Brain microvascular endothelial cell (primary cell): ENCODE measurements around the gene SP100.
A peak's percentile ranks its signal among the peaks of the same experiment; 100 is the strongest.

Source experiments
- DNase-seq: peaks from one replicate; pipeline ENCODE4 v3.0.0-alpha.2; 2020
- H3K27ac ChIP-seq: fragments of 250-450 bp; sonication (Bioruptor Pico); 2 replicates; pipeline ENCODE4 v1.5.1; 2020; ENCODE audit warnings: mild to moderate bottlenecking, moderate library complexity
- H3K27me3 ChIP-seq: fragments of 250-450 bp; sonication (Bioruptor Pico); replicated peaks from 2 replicates; pipeline ENCODE4 v1.5.1; 2020; ENCODE audit warnings: mild to moderate bottlenecking
- H3K36me3 ChIP-seq: fragments of 250-450 bp; sonication (Bioruptor Pico); replicated peaks from 2 replicates; pipeline ENCODE4 v1.5.1; 2020; ENCODE audit warnings: mild to moderate bottlenecking
- H3K4me3 ChIP-seq: 2 replicates; pipeline ENCODE4 v1.5.1; 2011; ENCODE audit warnings: low read depth, mild to moderate bottlenecking, control low read depth, low read length, moderate library complexity
- CTCF ChIP-seq: IDR thresholded peaks from 2 replicates; pipeline ENCODE4 v1.5.1; 2011; ENCODE audit warnings: low read depth, mild to moderate bottlenecking, moderate library complexity, low read length, control low read depth, inconsistent platforms; ENCODE audit errors: missing control alignments
- in situ Hi-C: cut with HindIII; loops from 2 replicates; pipeline ENCODE4 v1.10.0; 2017; ENCODE audit warnings: low sequenced_read_pairs, low pct_ligation_motif_present

The SP100 gene

GRCh38 chr2:230520061-230520874 lies 104.3 kb downstream of the SP100 start:
- in situ Hi-C loops = no loop called here
- H3K27me3 ChIP-seq = no peaks in the 10 kb centered on the region
- DNase-seq = no peak
- H3K27ac ChIP-seq = peak overlapping the region; percentile 36
- H3K4me3 ChIP-seq = no peak overlapping the region
- no peaks in the 10 kb centered on the region for H3K36me3 ChIP-seq
- TF ChIP-seq CTCF = no peak

GRCh38 chr2:230520875-230521155 lies 104.8 kb downstream of the SP100 start:
- H3K27me3 ChIP-seq = no peaks in the 10 kb centered on the region
- H3K27ac ChIP-seq = peak overlapping the region; percentile 18
- TF ChIP-seq CTCF = no peak
- H3K36me3 ChIP-seq = peaks cover 2% of the 10 kb centered on the region
- peak; percentile 83 for DNase-seq
- H3K4me3 ChIP-seq = no peak overlapping the region
- in situ Hi-C loops = no loop called here

- no peak for TF ChIP-seq CTCF
- H3K36me3 ChIP-seq = peaks cover 2% of the 10 kb centered on the region
Measured at GRCh38 chr2:230521386-230521785, 105.4 kb downstream of the SP100 start.

GRCh38 chr2:230525682-230526081 lies 109.7 kb downstream of the SP100 start:
- no peak overlapping the region for H3K4me3 ChIP-seq
- H3K27me3 ChIP-seq = no peaks in the 10 kb centered on the region
- H3K36me3 ChIP-seq = peaks cover 2% of the 10 kb centered on the region
- no peak for DNase-seq
- no peak overlapping the region for H3K27ac ChIP-seq
- no peak for TF ChIP-seq CTCF
- in situ Hi-C loops = no loop called here

More at GRCh38 chr2:230521386-230521785, 105.4 kb downstream of the SP100 start:
- in situ Hi-C loops = no loop called here
- peak overlapping the region; percentile 18 for H3K27ac ChIP-seq
- H3K27me3 ChIP-seq = no peaks in the 10 kb centered on the region
- no peak overlapping the region for H3K4me3 ChIP-seq
- no peak for DNase-seq

- in situ Hi-C loops = no loop called here
- no peak for TF ChIP-seq CTCF
Measured at GRCh38 chr2:230537531-230537976, 121.6 kb downstream of the SP100 start.

GRCh38 chr2:230540332-230540731 lies 124.3 kb downstream of the SP100 start:
- no peaks in the 10 kb centered on the region for H3K27me3 ChIP-seq
- no peak for DNase-seq
- in situ Hi-C loops = no loop called here
- no peaks in the 10 kb centered on the region for H3K36me3 ChIP-seq
- no peak overlapping the region for H3K27ac ChIP-seq
- no peak for TF ChIP-seq CTCF
- H3K4me3 ChIP-seq = no peak overlapping the region

More at GRCh38 chr2:230537531-230537976, 121.6 kb downstream of the SP100 start:
- DNase-seq = no peak
- no peak overlapping the region for H3K4me3 ChIP-seq
- no peak overlapping the region for H3K27ac ChIP-seq
- no peaks in the 10 kb centered on the region for H3K27me3 ChIP-seq
- no peaks in the 10 kb centered on the region for H3K36me3 ChIP-seq
